GM12872 (cell line): Measurements from ENCODE around the gene PPP1R3F.

Experiments
- TF ChIP-seq, protein P1 (sequence below): IDR thresholded peaks from 3 replicates; pipeline ENCODE4 v1.5.1; 2011; ENCODE audit warnings: low read depth, mild to moderate bottlenecking, low read length, moderate library complexity; ENCODE audit not compliant: insufficient read depth

Gene PPP1R3F

DNA sequence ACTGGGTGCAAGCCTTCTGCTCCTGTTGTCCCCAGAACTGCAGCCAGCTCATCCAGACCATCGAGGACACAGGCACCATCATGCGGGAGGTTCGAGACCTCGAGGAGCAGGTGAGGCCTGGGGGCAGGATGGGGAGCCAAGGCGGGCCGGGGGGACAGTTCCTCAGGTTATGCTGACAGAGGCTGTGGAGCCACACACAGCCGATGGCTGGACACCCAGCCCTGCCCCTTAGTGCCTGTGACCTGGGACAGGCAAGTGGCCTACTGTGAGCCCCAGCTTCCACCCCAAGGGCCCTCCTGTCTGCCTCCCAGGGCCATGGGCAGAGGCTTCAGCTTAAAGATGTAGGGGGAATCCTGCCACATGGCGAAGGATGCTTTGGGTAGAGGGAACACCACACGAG is 20.0 kb upstream of the PPP1R3F start:
- TF ChIP-seq, protein P1, sequence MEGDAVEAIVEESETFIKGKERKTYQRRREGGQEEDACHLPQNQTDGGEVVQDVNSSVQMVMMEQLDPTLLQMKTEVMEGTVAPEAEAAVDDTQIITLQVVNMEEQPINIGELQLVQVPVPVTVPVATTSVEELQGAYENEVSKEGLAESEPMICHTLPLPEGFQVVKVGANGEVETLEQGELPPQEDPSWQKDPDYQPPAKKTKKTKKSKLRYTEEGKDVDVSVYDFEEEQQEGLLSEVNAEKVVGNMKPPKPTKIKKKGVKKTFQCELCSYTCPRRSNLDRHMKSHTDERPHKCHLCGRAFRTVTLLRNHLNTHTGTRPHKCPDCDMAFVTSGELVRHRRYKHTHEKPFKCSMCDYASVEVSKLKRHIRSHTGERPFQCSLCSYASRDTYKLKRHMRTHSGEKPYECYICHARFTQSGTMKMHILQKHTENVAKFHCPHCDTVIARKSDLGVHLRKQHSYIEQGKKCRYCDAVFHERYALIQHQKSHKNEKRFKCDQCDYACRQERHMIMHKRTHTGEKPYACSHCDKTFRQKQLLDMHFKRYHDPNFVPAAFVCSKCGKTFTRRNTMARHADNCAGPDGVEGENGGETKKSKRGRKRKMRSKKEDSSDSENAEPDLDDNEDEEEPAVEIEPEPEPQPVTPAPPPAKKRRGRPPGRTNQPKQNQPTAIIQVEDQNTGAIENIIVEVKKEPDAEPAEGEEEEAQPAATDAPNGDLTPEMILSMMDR = no peak

DNA sequence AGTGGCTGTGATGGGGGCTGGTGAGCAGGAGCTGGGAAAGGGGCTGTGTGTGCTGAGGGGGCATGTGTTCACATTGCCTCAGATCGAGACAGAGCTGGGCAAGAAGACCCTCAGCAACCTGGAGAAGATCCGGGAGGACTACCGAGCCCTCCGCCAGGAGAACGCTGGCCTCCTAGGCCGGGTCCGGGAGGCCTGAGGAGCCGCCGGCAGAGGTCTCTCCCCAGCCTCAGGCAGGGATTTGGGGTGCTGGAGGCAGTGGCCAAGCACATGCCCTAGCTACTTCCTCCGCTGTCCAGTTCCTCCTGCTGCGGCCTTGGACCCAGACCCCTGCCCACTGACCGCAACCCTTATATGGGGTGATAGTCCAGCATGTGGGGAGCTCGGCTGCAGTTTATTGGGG is 19.5 kb upstream of the PPP1R3F start:
- TF ChIP-seq, protein P1 = no peak

DNA sequence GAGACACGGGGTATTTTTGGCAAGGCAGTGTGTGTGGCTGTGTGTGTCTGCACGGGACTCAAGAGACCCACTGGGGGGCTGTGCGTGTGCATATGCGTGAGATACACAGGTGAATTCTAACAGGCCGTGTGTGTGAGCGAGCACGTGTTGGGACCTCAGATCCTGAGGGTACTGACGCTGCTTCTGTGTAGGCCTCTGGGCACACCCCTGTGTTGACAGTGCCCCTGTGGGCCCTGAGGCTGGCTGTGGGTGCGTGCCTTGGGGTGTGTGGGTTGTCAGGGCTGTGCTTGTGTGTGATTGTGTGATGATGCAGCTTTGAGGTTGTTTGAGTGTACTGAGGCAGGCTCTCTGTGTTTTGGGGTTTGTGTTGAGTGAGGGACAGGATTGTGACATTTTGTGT is 19.0 kb upstream of the PPP1R3F start:
- TF ChIP-seq, protein P1 = no peak

DNA sequence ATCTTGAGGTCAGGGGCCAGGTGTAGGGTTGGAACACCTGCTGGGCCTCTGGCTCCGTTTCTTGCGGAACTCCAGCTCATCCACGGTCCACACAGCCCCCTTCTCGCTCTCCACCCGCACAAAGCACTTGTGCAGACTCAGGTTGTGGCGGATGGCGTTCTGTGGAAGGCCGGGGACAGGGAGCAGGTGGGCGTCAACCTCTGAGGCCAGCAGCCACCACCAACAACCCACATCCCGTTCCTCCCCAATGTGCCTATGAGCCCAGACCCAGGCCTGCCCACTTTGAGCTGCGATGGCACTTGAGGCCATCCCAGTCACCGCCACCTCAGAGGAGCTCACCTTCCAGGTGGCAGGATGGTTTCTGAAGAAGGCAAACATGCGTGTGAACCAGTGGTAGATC is 18.3 kb upstream of the PPP1R3F start:
- TF ChIP-seq, protein P1 = no peak

DNA sequence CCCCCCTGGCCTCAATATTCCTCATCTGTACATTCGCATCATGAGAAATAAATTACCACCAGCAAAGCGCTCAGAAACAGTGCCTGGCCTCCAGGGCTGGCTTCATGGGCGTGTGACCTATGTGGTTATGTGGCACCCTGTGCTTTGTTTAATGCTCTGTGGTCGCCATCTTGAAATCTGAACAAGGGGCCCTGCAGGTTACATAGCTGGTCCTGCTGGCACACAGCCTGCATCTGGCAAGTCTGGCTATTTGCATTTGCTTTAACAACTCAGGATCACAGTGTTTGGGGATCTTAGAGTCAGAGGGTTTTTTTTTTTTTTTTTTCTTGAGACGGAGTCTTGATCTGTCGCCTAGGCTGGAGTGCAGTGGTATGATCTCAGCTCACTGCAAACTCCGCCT is 15.0 kb upstream of the PPP1R3F start:
- TF ChIP-seq, protein P1 = no peak

DNA sequence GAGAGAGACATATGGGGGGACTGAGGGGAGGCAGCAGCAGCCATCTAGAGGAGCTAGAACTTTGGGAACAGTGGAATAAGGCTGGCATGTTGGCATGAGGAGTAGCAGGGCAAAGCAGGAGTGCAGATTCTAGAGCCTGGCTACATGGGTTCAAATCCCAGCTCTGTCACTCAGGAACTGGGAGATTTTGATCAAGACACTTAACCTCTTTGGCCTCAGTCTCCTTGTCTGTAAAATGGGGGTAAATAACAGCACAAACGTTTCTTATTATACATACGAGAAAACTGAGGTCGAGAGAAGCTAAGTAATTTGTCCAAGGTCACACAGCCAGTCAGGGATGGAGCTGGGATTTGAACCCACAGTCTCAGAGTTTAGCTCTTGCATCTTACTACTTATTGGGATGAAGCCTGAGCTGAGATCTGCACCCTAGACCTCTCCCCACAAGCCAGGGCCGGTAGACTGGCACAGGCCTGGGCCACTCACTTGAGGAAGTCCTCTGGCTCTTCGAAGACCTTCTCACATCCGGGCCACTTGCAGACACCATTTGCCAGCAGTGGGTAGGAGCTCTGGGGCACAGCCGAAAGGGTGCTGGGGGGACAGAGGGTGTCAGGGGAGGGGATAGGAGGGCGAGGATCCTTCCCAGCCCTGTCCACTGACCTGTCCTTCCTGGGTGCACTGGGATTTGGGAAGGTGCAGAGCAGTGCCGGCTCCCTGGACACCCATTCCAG is 13.2 kb upstream of the PPP1R3F start:
- TF ChIP-seq, protein P1 = no peak

DNA sequence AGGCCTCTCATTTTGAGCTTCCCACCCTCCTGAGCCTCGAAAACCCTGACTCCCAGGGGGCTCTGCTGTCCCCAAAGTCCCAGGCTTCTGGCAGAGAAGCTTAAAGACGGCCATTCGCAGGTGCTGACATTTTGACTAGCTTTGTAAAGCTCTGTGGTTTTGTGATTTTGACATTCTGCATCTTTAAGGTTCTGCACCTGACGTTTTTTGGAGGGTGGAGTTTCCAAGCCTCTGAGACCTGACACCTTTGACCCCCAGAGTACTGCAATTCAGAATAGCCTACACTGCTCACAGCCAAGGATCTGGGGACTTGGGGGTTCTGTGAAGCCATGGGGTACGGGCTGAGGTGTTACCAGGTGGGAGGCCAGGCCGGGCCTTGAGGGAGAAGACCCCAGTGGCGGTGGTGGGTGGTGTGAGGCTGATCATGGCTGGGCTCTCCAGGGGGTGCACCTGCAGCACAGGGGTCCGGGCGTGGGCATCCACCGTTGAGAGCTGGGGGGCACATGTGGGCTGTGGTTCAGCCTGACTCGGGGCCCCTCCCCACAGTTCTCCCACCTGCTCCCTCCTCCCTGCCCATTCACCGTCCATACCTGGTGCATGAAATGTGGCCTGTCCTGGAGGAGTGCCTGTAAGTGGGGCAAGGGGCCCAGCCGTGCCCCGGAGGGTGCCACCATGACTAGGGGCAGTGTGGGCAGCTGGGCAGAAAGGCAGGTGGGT is 12.4 kb upstream of the PPP1R3F start:
- TF ChIP-seq, protein P1 = no peak
